Measurements from ENCODE around the gene ST13. TPM values are rescaled to one million over a fixed set of nuclear protein-coding genes. Genes with fewer than 3 reads are reported as not detected.

ST13 gene
- total and polyA plus RNA-seq, 9 of the 15 experiments (the other 6 are each of a cell fraction or from before 2014, with no cell fraction given), result 53.6 to 311 (median 195) TPM

DNA sequence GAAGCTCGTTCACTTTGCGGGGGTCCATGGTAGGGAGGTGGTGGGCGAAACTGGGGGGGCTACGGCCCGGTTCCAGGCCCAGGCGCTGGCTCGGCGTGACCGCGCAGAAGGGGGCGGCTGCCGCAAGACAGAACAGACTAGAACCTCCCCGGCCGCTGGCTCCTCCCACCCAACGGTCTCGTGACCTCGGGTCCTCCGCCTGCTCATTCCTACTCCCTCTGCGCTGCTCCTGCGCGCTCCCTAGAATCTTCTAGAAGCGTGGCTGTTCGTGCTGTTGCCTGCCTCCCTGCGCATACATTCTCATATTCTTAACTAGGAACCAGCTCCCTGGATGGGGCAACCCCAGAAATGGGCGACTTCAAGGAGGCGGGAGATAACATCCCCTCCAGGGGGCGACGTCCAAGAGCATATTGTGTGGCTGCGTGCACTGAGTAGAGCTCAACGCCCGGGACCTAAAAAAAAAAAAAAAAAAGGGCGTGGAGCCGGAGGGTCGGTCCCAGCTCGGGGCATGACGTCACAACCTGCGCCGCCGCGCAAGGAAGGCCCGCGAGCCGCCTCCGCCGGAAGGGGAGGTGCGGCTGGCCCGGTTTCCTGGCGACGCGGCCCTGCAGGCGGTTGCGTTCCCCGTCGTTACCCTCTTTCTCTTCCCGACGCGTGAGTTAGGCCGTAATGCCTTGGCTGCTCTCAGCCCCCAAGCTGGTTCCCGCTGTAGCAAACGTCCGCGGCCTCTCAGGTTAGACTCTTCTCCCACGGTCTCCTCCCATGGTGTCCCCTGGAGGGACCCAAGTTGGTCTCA lies at the start of gene ST13, which contains the start of gene XPNPEP3 (continued):
- TF ChIP-seq CBFB (CRISPR knock-in tag; IDR thresholded peaks at IDR 0.05) (no peak), ZNF165 (CRISPR knock-in tag; IDR thresholded peaks at IDR 0.05; ENCODE audit: borderline replicate concordance) (no peak), MAFF (IDR thresholded peaks at IDR 0.05; ENCODE audit: low read length) (no peak), ZNF583 (CRISPR knock-in tag; IDR thresholded peaks at IDR 0.05) (no peak), NUFIP1 (IDR thresholded peaks at IDR 0.05; ENCODE audit: partially characterized antibody) (no peak), SIX5 (IDR thresholded peaks at IDR 0.05; ENCODE audit: borderline replicate concordance in 1 of 2, insufficient read depth in 1 of 2, low read depth in 1 of 2, low read length in 2 of 2) (0 out of 4 replicates have a peak, but pooled peaks of 1 of the 2 experiments have one; percentile 4), TRIM24 (IDR thresholded peaks at IDR 0.05) (no peak), KDM4B (IDR thresholded peaks at IDR 0.05; ENCODE audit: borderline replicate concordance in 2 of 2, low read depth in 1 of 2) (no peak), LEF1 (IDR thresholded peaks at IDR 0.05) (0 out of 2 replicates have a peak, but pooled peaks have one; percentile 14), POLR2B (IDR thresholded peaks at IDR 0.05; ENCODE audit: low read depth, partially characterized antibody) (peak; percentile 42), ESRRB (CRISPR knock-in tag; IDR thresholded peaks at IDR 0.05; ENCODE audit: borderline replicate concordance) (no peak), MYNN (IDR thresholded peaks at IDR 0.05) (no peak), MYNN (CRISPR knock-in tag; IDR thresholded peaks at IDR 0.05) (no peak), XRCC4 (IDR thresholded peaks at IDR 0.05; ENCODE audit: extremely low read depth, insufficient read depth, insufficient read length) (no peak)
- TF ChIP-seq, protein P1, sequence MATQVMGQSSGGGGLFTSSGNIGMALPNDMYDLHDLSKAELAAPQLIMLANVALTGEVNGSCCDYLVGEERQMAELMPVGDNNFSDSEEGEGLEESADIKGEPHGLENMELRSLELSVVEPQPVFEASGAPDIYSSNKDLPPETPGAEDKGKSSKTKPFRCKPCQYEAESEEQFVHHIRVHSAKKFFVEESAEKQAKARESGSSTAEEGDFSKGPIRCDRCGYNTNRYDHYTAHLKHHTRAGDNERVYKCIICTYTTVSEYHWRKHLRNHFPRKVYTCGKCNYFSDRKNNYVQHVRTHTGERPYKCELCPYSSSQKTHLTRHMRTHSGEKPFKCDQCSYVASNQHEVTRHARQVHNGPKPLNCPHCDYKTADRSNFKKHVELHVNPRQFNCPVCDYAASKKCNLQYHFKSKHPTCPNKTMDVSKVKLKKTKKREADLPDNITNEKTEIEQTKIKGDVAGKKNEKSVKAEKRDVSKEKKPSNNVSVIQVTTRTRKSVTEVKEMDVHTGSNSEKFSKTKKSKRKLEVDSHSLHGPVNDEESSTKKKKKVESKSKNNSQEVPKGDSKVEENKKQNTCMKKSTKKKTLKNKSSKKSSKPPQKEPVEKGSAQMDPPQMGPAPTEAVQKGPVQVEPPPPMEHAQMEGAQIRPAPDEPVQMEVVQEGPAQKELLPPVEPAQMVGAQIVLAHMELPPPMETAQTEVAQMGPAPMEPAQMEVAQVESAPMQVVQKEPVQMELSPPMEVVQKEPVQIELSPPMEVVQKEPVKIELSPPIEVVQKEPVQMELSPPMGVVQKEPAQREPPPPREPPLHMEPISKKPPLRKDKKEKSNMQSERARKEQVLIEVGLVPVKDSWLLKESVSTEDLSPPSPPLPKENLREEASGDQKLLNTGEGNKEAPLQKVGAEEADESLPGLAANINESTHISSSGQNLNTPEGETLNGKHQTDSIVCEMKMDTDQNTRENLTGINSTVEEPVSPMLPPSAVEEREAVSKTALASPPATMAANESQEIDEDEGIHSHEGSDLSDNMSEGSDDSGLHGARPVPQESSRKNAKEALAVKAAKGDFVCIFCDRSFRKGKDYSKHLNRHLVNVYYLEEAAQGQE (IDR thresholded peaks at IDR 0.05; ENCODE audit: borderline replicate concordance), result peak; percentile 32; the same call in 1 of the 2 replicates
- TF ChIP-seq, protein P1 (CRISPR knock-in tag; IDR thresholded peaks at IDR 0.05; ENCODE audit: low read depth), result no peak
- TF ChIP-seq, protein P2, sequence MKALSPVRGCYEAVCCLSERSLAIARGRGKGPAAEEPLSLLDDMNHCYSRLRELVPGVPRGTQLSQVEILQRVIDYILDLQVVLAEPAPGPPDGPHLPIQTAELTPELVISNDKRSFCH (CRISPR knock-in tag; IDR thresholded peaks at IDR 0.05), result no peak
- TF ChIP-seq, protein P2 (tag; IDR thresholded peaks at IDR 0.05), result no peak
- TF ChIP-seq, protein P3, sequence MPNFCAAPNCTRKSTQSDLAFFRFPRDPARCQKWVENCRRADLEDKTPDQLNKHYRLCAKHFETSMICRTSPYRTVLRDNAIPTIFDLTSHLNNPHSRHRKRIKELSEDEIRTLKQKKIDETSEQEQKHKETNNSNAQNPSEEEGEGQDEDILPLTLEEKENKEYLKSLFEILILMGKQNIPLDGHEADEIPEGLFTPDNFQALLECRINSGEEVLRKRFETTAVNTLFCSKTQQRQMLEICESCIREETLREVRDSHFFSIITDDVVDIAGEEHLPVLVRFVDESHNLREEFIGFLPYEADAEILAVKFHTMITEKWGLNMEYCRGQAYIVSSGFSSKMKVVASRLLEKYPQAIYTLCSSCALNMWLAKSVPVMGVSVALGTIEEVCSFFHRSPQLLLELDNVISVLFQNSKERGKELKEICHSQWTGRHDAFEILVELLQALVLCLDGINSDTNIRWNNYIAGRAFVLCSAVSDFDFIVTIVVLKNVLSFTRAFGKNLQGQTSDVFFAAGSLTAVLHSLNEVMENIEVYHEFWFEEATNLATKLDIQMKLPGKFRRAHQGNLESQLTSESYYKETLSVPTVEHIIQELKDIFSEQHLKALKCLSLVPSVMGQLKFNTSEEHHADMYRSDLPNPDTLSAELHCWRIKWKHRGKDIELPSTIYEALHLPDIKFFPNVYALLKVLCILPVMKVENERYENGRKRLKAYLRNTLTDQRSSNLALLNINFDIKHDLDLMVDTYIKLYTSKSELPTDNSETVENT (CRISPR knock-in tag; IDR thresholded peaks at IDR 0.05), result no peak

Measured in K562 (cell line).